Spleen (tissue), 11 donors: ENCODE measurements around the gene NTMT2. TPM values are rescaled to one million over a fixed set of nuclear protein-coding genes. Genes with fewer than 3 reads are reported as not detected.

Source experiments
- DNase-seq: peaks from one replicate; pipeline ENCODE4 v3.0.0-alpha.2; 2020
- H3K27ac ChIP-seq, 8 donors: fragments of 200-600 bp; sonication (generic) in 7 of 8; 1 replicate in 4 of 8; 2 replicates in 4 of 8; pipeline versions ENCODE4 v1.5.0 to v1.8.0; 2016 to 2021; ENCODE audit warnings: inconsistent platforms in 4 of 8, mild to moderate bottlenecking in 4 of 8, moderate library complexity in 1 of 8
- H3K27me3 ChIP-seq, 7 donors: fragments of 200-600 bp; sonication (generic) in 6 of 7; replicated peaks in 1 of 7; 1 replicate in 4 of 7; 2 replicates in 3 of 7; pipeline versions ENCODE4 v1.5.0 to v1.8.0; 2016 to 2021; ENCODE audit warnings: inconsistent platforms in 3 of 7, mild to moderate bottlenecking in 1 of 7
- H3K36me3 ChIP-seq, 6 donors: fragments of 200-600 bp; sonication (generic) in 5 of 6; 1 replicate in 4 of 6; 2 replicates in 2 of 6; pipeline versions ENCODE4 v1.5.0 to v1.8.0; 2016 to 2021; ENCODE audit warnings: inconsistent platforms in 2 of 6
- H3K4me1 ChIP-seq, 6 donors: fragments of 200-600 bp; sonication (generic) in 5 of 6; 1 replicate in 3 of 6; 2 replicates in 3 of 6; pipeline versions ENCODE4 v1.5.0 to v1.8.0; 2016 to 2021; ENCODE audit warnings: inconsistent platforms in 3 of 6
- H3K4me3 ChIP-seq, 8 donors: fragments of 200-600 bp; sonication (generic) in 7 of 8; 1 replicate in 4 of 8; 2 replicates in 4 of 8; pipeline versions ENCODE4 v1.5.0 to v1.8.0; 2016 to 2021; ENCODE audit warnings: inconsistent platforms in 4 of 8, mild to moderate bottlenecking in 4 of 8, moderate library complexity in 2 of 8
- H3K9me3 ChIP-seq, 8 donors: fragments of 200-600 bp; sonication (generic) in 7 of 8; 1 replicate in 4 of 8; 2 replicates in 4 of 8; pipeline versions ENCODE4 v1.5.0 to v1.8.0; 2016 to 2021; ENCODE audit warnings: inconsistent platforms in 4 of 8
- CTCF ChIP-seq, 11 experiments: fragments of 200-600 bp in 7 of 11; fragments of 450-650 bp in 4 of 11; sonication (generic) in 4 of 11; IDR thresholded peaks in 8 of 11; conservative IDR thresholded peaks in 3 of 11; 1 replicate in 7 of 11; 2 replicates in 4 of 11; pipeline versions ENCODE4 v1.4.0 to v1.8.0; 2016 to 2021; ENCODE audit warnings: antibody characterized with exemption in 11 of 11, inconsistent platforms in 4 of 11, mild to moderate bottlenecking in 1 of 11
- POLR2A ChIP-seq, 3 donors: fragments of 450-650 bp; IDR thresholded peaks; one replicate each; pipeline ENCODE4 v1.5.1; 2017; ENCODE audit warnings: antibody characterized with exemption in 3 of 3, mild to moderate bottlenecking in 1 of 3
- POLR2AphosphoS5 ChIP-seq, 3 donors: sonication (generic); formaldehyde crosslinking; IDR thresholded peaks; one replicate each; pipeline ENCODE4 v1.5.1; 2017; ENCODE audit warnings: antibody characterized with exemption in 3 of 3
- whole genome bisulfite sequencing, 5 donors: extraction: QIAGEN DNeasy Blood & Tissue Kit in 3 of 5; methylation state at CpG; one replicate each; pipeline versions ENCODE4 v1.1.5 to v1.1.7; 2013 to 2018; 5-methylcytosine and 5-hydroxymethylcytosine counted together
- intact Hi-C: fragments of 100-400 bp; cut with DNase I; formaldehyde crosslinking; loops from one replicate; pipeline ENCODE4 v1.15.0; 2023; ENCODE audit warnings: low total_unique reads
- polyA plus RNA-seq, 3 donors: library from polyadenylated mRNA; stranded (reverse); fragments of 200-250 nt; gene quantifications; one replicate each; pipeline ENCODE4 v1.2.1, GENCODE V29; 2013
- total RNA-seq, 7 donors: library from RNA; depleted of rRNA in 3 of 7; stranded (reverse); fragments of >200 nt in 3 of 7; fragmentation: NEBNext Ultra II Directional in 4 of 7; extraction: Animal tissue kit (Norgen Biotek cat#: 25700) in 4 of 7; gene quantifications; one replicate each; pipeline versions ENCODE4 v1.1.0 to v1.2.1, GENCODE V29; 2016 to 2021
- donor health status: healthy with polysubstance abuse.
- donor health status: DM: no; HTN: no; CAD: no; lungs with moderate emphysema.
- donor health status: DM: no; HTN: no; CAD: no.
- donor health status: Bipolar disorder and iron deficiency.
- donor health status: healthy.
- donor health status: DM: no; HTN: no; CAD: no.
- donor health status: DM: yes; HTN: yes; CAD: no.

The NTMT2 gene
- total and polyA plus RNA-seq, 10 donors, result not detected

GRCh38 chr1:170198090-170198489, 52.3 kb downstream of the NTMT2 start:
- peaks cover 0 to 6% (median 0%) of the 10 kb centered on the region in 7 donors for H3K27me3 ChIP-seq
- H3K36me3 ChIP-seq, result no peaks in the 10 kb centered on the region
- TF ChIP-seq CTCF (IDR thresholded peaks at IDR 0.05 in 8 of 11, conservative IDR thresholded peaks at IDR 0.05 in 3 of 11) (no peak), POLR2AphosphoS5 (IDR thresholded peaks at IDR 0.05) (no peak), POLR2A (IDR thresholded peaks at IDR 0.05) (no peak)
- intact Hi-C loops, result no loop called here
- H3K27ac ChIP-seq, result no peak overlapping the region
- 69 to 91% (median 83%) methylated on average over 1 of the region's 1 CpG for WGBS, 5 donors
- no peaks in the 10 kb centered on the region for H3K4me1 ChIP-seq
- H3K4me3 ChIP-seq, result no peak overlapping the region
- no peaks in the 10 kb centered on the region for H3K9me3 ChIP-seq
- no peak for DNase-seq

- no peaks in the 10 kb centered on the region for H3K4me1 ChIP-seq
Measured at GRCh38 chr1:170198584-170198983, 52.8 kb downstream of the NTMT2 start.

GRCh38 chr1:170200161-170200560, 54.4 kb downstream of the NTMT2 start:
- no peak for TF ChIP-seq POLR2AphosphoS5 (IDR thresholded peaks at IDR 0.05)
- no peak for TF ChIP-seq POLR2A (IDR thresholded peaks at IDR 0.05)
- no peak for TF ChIP-seq CTCF (IDR thresholded peaks at IDR 0.05 in 8 of 11, conservative IDR thresholded peaks at IDR 0.05 in 3 of 11)
- DNase-seq, result no peak
- Histone ChIP-seq H3K27me3 (peaks cover 0 to 6% (median 0%) of the 10 kb centered on the region in 7 donors), H3K9me3 (no peaks in the 10 kb centered on the region), H3K4me1 (no peaks in the 10 kb centered on the region), H3K36me3 (no peaks in the 10 kb centered on the region), H3K4me3 (no peak overlapping the region), H3K27ac (no peak overlapping the region)
- intact Hi-C loops, result no loop called here

More at GRCh38 chr1:170198584-170198983, 52.8 kb downstream of the NTMT2 start:
- Histone ChIP-seq H3K27ac (no peak overlapping the region), H3K27me3 (peaks cover 0 to 6% (median 0%) of the 10 kb centered on the region in 7 donors), H3K9me3 (no peaks in the 10 kb centered on the region), H3K36me3 (no peaks in the 10 kb centered on the region), H3K4me3 (no peak overlapping the region)
- DNase-seq, result no peak
- intact Hi-C loops, result no loop called here
- TF ChIP-seq POLR2AphosphoS5 (IDR thresholded peaks at IDR 0.05) (no peak), CTCF (IDR thresholded peaks at IDR 0.05 in 8 of 11, conservative IDR thresholded peaks at IDR 0.05 in 3 of 11) (no peak), POLR2A (IDR thresholded peaks at IDR 0.05) (no peak)

GRCh38 chr1:170200621-170201397, 55.0 kb downstream of the NTMT2 start:
- Histone ChIP-seq H3K9me3 (no peaks in the 10 kb centered on the region), H3K4me3 (no peak overlapping the region), H3K36me3 (no peaks in the 10 kb centered on the region), H3K27ac (no peak overlapping the region), H3K4me1 (no peaks in the 10 kb centered on the region), H3K27me3 (peaks cover 0 to 6% (median 0%) of the 10 kb centered on the region in 7 donors)
- no peak for DNase-seq
- WGBS, 5 donors, result 47 to 75% (median 54%) methylated on average over 4 of the region's 4 CpGs
- intact Hi-C loops, result no loop called here
- no peak for TF ChIP-seq POLR2A (IDR thresholded peaks at IDR 0.05)
- TF ChIP-seq POLR2AphosphoS5 (IDR thresholded peaks at IDR 0.05), result no peak
- no peak for TF ChIP-seq CTCF (IDR thresholded peaks at IDR 0.05 in 8 of 11, conservative IDR thresholded peaks at IDR 0.05 in 3 of 11)
